ENCODE results near the gene TTYH2. TPM values are rescaled to one million over a fixed set of nuclear protein-coding genes. Genes with fewer than 3 reads are reported as not detected.

TTYH2 gene
- total and polyA plus RNA-seq, 2 of the 4 experiments (the other 2 are of a cell fraction): 2.3 to 6.8 TPM

DNA sequence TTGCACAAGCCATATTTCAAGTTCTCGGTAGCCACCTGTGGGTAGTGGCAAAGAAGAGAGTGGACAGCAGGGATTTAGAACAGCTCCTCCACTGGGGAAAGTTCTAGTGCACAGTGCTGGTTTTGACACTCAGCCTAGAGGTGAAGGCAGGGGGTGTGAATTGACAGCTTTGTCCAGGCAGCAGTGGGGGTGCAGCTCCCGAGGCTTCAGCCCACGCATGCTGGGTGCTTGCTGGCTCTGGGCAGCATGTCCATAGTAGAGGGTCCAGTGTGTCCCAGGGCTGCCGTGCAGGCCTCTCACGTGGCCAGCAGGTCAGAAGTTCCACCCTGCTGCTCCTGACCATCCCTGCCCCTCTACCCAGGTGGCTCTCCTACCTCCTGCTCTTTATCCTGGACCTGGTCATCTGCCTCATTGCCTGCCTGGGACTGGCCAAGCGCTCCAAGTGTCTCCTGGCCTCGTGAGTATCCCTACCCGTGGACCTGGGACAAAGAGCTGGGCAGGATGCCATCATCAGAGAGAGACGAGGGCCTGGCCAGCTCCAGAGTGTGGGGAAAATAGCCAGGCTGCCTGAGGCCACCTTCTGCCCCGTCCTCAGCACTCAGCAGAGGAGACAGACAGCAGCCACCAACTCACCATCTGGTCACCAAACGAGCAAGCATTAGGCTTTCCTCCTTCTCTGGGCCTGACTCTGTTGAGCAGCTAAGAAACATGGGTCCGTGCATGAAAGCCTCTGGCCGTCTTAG lies 29.8 kb downstream of the TTYH2 start:
- no peak for TF ChIP-seq CTCF (conservative IDR thresholded peaks at IDR 0.05; ENCODE audit: low read depth, low read length)
- no peak for TF ChIP-seq BHLHE40 (IDR thresholded peaks at IDR 0.05; ENCODE audit: low read depth, low read length)
- no peak for TF ChIP-seq CEBPB (IDR thresholded peaks at IDR 0.05; ENCODE audit: low read depth, low read length)
- TF ChIP-seq, protein P1, sequence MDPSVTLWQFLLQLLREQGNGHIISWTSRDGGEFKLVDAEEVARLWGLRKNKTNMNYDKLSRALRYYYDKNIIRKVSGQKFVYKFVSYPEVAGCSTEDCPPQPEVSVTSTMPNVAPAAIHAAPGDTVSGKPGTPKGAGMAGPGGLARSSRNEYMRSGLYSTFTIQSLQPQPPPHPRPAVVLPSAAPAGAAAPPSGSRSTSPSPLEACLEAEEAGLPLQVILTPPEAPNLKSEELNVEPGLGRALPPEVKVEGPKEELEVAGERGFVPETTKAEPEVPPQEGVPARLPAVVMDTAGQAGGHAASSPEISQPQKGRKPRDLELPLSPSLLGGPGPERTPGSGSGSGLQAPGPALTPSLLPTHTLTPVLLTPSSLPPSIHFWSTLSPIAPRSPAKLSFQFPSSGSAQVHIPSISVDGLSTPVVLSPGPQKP (IDR thresholded peaks at IDR 0.05; ENCODE audit: borderline replicate concordance, low read depth, low read length): no peak
- no peak for TF ChIP-seq RCOR1 (IDR thresholded peaks at IDR 0.05; ENCODE audit: insufficient replicate concordance, low read length)
- TF ChIP-seq RFX5 (IDR thresholded peaks at IDR 0.05; ENCODE audit: low read depth, low read length): no peak
- no peak for TF ChIP-seq SMC3 (IDR thresholded peaks at IDR 0.05; ENCODE audit: low read depth, low read length)
- Histone ChIP-seq H4K8ac (ENCODE audit: low read depth in 2 of 2, low read length in 2 of 2) (no peak overlapping the region), H2AK9ac (replicated peaks; ENCODE audit: low read depth, low read length, poor library complexity) (no peak overlapping the region), H3K23ac (ENCODE audit: low read depth, low read length) (no peak overlapping the region), H3K9me3 (ENCODE audit: control insufficient read depth, insufficient read depth, low read length) (no peaks in the 10 kb centered on the region), H3K18ac (ENCODE audit: low read depth, low read length) (no peak overlapping the region), H2AK5ac (ENCODE audit: low read depth, low read length) (no peak overlapping the region), H4K91ac (ENCODE audit: insufficient read depth, low read depth, low read length) (no peak overlapping the region), H3K9ac (ENCODE audit: low read depth, low read length) (no peak overlapping the region), H4K5ac (ENCODE audit: low read depth, low read length) (no peak overlapping the region), H3K56ac (ENCODE audit: extremely low read depth, insufficient read depth, low read length) (no peak overlapping the region), H2BK15ac (ENCODE audit: low read depth, low read length) (no peak overlapping the region), H3K9me1 (ENCODE audit: insufficient read depth, low read length) (no peaks in the 10 kb centered on the region), H3K36me3 (ENCODE audit: control insufficient read depth, insufficient read depth, low read length) (no peaks in the 10 kb centered on the region), H3K4me3 (ENCODE audit: insufficient read depth, low read depth, low read length) (no peak overlapping the region), H2AFZ (replicated peaks; ENCODE audit: low read length, poor library complexity) (no peak overlapping the region), H3K14ac (replicated peaks; ENCODE audit: low read depth, low read length) (no peak overlapping the region), H2BK20ac (ENCODE audit: low read depth, low read length) (no peak overlapping the region), H3K27me3 (ENCODE audit: control insufficient read depth, insufficient read depth, low read length) (no peaks in the 10 kb centered on the region), H3K79me1 (ENCODE audit: low read depth in 1 of 2, low read length in 2 of 2) (no peaks in the 10 kb centered on the region), H3K4ac (ENCODE audit: low read depth, low read length) (no peak overlapping the region), H2BK120ac (ENCODE audit: low read depth, low read length) (no peak overlapping the region), H4K20me1 (ENCODE audit: insufficient read depth, low read length) (no peaks in the 10 kb centered on the region), H3K4me1 (ENCODE audit: control insufficient read depth, insufficient read depth, low read length) (no peaks in the 10 kb centered on the region), H3K4me2 (ENCODE audit: low read depth, low read length) (no peak overlapping the region), H3K27ac (ENCODE audit: insufficient read depth, low read length) (no peak overlapping the region), H2BK5ac (ENCODE audit: low read depth, low read length, poor library complexity, severe bottlenecking) (no peak overlapping the region)
- ChIA-PET CTCF (no interaction called here), POLR2A (ENCODE audit: unreplicated experiment) (no interaction called here)
- intact Hi-C loops (cut with micrococcal nuclease) (no loop called here), dilution Hi-C loops (cut with HindIII; ENCODE audit: low sequenced_read_pairs, unreplicated experiment) (no loop called here), in situ Hi-C loops (cut with MboI; ENCODE audit: low sequenced_read_pairs) (no loop called here)
- no peak for ATAC-seq (ENCODE audit: low read depth)
- no TSS peak for BruUV-seq (replicated peaks)
- DNase-seq: no peak
- 80% methylated on average over 2 of the region's 13 CpGs; no CpG with 5 or more reads in 1 of the 2 experiments for WGBS, 2 experiments (ENCODE audit: extremely low coverage in 2 of 2, insufficient read length in 1 of 2)
